ENCODE results near the gene LPIN1.
"Not testable (repeated sequence)": the region's sequence is repeated elsewhere in the genome, so short reads cannot be mapped to it uniquely, and the experiment has no call there.

- not testable (repeated sequence) for TF ChIP-seq CTCF (IDR thresholded peaks at IDR 0.05; ENCODE audit: control extremely low read depth in 1 of 3, insufficient read depth in 1 of 3, low read depth in 1 of 3, low read length in 3 of 3); ATF3 (IDR thresholded peaks at IDR 0.05; ENCODE audit: insufficient read depth, low read depth, low read length); POLR2A (IDR thresholded peaks at IDR 0.05; ENCODE audit: control extremely low read depth in 1 of 2, low read depth in 2 of 2, low read length in 2 of 2); CREB1 (IDR thresholded peaks at IDR 0.05); RFX5 (IDR thresholded peaks at IDR 0.05; ENCODE audit: borderline replicate concordance, low read depth, low read length); ZNF274 (IDR thresholded peaks at IDR 0.05; ENCODE audit: borderline replicate concordance, extremely low read depth, low read length); RAD21 (IDR thresholded peaks at IDR 0.05 in 1 of 2, conservative IDR thresholded peaks at IDR 0.05 in 1 of 2; ENCODE audit: low read depth in 2 of 2, low read length in 2 of 2); SRF (IDR thresholded peaks at IDR 0.05; ENCODE audit: low read depth, low read length)
These were observed 70.5 kb downstream of the LPIN1 start for GRCh38 chr2:11816935-11817334.

Measured in H1 (cell line).